Embryonic facial prominence (tissue), 1 donor: ENCODE measurements around the gene HAAO.
"Not testable (repeated sequence)": the region's sequence is repeated elsewhere in the genome, so short reads cannot be mapped to it uniquely, and the experiment has no call there.

Source experiments
- DNase-seq: peaks from one replicate; pipeline ENCODE4 v3.0.0-alpha.2; 2016; ENCODE audit errors: extremely low spot score

HAAO gene

DNA sequence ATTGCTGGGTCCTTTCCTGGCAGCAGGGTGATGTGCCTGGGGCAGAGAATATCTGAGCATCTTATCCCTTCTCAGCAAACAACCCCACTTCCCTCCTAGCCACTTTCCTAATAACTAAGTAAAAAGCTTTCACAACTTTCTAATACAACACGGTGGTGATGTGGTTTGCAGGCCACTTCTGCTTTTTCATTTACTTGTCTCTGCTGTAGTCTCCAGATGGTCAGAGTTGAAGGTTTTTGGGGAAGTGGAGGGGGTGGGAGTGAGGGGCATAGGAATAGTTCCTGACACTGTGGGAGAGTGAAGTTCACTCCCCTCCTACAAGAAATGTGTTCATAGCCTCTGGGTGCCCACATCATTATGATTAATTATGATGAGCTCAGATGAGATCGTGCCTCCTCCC, 40.1 kb downstream of the HAAO start:
- no peak for DNase-seq

DNA sequence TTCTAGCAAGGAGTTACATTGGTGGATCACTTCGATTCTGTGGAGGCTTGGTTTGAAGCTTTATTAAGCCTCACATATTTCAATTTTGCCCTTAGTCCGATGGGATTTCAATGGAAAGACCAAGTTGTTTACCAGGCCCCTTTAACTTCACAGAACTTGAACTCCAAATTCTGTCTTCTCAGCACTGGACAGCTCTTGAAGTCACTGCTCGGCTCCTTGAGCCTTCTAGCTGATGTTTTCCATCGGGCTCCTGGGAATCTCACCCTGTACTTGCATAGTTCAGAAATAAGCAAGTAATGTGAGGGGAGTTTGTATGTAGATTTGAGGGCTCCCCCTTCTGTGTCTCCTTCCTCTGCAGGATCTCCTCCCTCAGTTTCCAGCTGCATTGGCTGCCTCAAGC, 43.5 kb downstream of the HAAO start:
- DNase-seq: no peak

DNA sequence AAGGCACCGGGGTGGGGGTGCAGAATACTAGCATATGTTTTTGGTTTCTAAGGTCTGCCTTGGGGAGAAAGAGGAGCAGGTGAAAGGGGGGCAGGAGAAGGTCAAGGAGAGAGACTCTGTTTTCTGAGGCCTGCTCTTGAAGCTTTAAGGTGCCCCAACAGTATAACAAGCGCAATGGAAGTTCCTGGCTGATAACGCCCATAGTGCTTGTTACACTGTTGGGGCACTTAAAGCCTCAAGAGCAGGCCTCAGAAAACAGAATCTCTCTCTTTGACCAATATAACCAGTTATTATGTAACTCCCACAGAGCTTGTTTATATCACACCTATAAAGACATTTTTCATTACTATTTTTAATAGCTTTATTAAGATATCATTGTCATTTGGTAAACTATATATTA, 45.0 kb downstream of the HAAO start:
- no peak for DNase-seq

DNA sequence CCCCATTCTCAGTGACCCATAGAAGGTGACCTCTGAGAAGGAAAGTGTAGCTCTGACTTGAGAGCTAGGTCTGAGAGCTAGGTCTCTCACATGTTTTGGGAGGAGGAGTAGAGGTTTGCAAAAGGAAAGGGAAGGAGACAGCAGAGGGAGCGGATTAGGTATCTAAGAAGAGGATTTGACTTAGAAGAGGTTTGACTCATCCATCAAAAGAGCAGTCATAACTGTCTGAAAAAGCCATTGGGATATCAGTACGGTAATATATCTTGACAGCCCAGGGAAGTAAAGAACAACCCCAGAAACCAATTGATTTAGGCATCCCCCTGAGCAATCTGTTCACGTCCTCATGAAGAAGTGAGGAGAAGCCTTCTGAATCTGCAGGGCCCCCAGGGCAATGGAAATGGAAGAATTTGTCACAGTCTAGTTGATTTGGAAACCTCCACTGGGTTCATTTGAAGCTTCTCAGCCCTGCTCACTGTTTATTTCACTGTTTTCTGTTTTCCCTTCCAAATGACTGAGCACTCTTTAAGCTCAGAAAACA, 47.8 kb downstream of the HAAO start:
- no peak for DNase-seq

DNA sequence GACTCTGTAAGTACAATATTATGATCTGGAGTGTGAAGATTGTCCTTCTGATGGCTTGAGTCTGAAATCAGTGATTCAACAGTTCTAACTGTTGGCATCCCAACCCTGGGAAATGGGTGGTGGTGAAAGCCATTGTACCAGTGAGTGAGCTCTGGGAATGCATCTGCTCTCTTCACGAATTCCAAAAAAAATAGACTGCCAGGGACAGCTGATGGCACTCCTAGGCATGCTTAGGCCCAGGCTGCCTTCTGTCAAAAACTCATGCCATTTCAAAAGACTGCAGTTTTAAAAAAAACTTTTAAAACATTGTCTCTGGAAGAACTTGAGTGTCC, 48.8 kb downstream of the HAAO start:
- DNase-seq: no peak

DNA sequence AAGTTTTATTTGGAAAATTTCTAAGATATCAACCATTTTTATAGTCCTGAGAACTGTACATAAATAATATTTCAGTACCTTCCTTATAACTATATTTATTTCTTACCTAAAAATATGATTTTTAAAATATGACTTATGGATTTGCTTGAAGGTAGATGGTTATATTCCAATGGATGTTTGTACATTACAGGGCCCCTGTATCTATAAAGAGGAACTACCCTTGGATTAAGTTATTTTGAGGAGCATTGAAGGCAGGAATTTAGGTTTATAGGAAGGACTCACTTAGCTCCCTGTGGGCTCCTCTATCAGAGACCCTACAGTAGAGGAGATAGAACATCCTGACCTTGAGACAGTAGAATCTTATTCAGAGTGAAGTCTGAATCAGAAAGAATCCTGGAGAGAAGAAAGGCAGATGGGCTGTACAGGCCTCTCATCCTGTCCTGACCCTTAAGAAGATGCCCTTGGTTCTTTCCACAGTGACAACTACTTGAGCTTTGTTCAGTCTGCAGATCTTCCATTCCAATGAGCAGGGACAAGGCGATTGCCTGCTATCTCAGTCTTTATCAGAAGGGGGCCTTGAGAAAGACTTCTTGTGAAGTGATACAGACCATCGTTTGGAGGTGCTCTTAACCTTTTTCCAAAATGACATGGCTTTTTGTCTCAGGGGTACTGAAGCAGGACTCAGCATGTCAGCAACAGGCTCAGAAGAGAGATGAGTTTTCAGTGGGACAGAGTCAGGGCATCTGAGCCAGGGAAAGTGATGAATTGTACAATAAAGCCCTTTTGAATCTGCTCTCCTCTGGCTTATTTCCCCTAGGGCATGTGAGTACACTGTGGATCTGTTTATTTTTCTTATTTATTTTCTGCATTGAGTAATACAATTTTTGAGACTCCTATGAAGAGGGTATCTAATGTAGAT, 49.4 kb downstream of the HAAO start:
- no peak for DNase-seq

DNA sequence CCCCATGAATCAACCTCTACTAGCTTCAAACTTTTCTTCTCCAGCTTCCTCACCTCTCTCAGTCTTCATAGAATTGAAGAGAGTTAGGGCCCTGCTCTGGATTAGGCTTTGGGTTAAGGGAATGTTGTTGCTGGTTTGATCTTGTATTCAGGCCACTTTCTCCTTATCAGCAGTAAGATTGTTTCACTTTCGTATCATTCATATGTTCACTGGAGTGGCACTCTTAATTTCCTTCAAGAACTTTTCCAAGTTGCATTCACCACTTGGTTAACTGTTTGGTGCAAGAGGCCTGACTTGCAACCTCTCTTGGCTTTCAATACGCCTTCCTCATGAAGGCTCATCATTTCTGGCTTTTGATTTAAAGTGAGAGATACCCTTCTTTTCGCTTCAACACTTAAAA, 51.2 kb downstream of the HAAO start:
- DNase-seq: no peak

DNA sequence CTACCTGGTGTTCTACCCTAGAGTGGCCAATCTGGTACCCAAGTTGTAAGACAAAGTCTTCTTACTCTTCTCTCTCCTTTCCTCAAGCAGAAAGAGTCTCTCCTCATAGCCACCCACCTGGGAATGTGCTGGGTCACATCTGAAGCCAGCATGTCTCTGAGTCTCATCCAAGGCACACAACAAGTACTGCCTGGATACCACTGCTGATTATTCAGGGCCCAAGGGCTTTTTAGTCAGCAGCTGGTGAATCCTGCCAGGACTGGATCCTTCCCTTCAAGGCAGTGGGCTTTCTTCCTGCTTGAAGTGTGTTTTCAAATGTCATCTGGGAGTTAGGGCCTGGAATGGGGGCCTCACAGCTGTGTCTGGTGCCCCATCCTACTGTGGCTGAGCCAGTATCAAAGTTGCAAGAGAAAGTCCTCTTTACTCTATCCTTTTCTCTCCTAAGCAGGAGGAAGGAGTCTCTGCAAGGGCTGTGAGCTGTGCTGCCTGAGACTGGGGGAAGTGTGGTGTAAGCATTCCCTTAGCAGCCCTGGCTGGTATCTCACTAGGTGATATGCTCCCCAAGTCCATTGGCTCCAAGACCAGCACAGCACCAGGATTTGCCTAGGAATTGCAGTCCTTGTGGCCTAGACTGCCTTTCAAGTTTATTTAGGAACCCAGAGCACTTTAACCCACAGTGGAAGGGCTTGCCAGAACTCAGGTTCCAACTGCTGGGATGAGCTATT, 55.6 kb downstream of the HAAO start:
- no peak for DNase-seq

DNA sequence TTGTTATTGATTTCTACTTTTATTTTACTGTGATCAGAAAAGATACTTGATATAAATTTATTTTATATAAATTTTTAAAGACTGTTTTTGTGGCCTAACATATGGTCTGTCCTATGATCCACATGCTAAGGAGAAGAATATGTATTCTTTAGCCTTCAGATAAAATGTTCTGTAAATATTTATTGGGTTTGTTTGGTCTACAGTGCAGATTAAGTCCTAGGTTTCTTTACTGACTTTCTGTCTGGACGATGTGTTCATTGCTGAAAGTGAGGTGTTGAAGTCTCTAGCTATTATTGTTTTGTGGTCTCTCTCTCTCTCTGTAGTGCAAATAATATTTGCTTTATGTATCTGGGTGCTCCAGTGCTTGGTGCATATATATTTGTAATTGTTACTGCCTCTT, 58.5 kb downstream of the HAAO start:
- no peak for DNase-seq

DNA sequence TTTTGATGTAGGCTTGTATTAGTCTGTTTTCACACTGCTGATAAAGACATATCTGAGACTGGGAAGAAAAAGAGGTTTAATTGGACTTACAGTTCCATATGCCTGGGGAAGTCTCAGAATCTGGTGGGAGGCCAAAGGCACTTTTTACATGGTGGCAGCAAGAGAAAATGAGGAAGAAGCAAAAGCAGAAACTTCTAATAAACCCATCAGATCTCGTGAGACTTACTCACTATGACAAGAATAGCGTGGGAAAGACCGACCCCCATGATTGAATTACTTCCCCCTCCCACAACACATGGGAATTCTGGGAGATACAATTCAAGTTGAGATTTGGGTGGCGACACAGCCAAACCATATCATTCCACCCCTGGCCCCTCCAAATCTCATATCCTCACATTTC, 61.1 kb downstream of the HAAO start:
- not testable (repeated sequence) for DNase-seq

DNA sequence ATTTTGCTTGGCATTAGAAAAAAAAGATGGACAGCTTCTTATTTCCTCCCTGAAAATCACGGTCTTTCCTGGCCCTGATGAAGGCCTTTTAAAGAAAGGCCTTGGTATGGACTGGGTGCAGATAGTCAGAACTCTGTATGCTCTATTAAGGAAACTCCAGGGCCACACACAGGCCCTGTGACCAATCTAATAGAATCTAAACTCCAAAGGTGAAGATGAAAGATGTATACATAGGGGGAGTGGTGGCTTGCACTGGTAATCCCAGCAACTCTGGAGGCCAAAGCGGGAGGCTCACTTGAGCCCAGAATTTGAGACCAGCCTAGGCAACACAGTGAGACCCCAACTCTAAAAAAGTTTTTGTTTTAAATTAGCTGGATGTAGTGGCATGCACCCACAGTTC, 65.7 kb downstream of the HAAO start:
- DNase-seq: no peak

DNA sequence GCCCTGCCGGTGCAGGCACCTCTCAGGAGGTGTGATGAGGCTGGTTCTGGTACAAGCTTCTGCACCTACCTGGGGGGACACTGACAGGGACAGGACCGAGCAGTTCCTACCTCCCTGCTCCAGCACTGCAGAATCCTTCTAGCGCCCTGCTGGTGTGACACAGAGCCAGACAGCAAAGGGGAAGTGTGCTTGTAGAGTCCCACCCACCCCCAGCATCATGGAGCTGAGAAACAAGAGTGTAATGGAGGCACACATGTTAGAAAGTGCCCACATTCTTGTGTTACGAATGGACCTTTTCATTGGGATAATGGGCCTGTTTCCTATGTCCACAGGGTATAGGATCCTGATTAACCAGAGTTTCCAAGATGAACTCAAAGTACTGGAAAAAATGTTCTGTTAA, 66.7 kb downstream of the HAAO start:
- DNase-seq: no peak

DNA sequence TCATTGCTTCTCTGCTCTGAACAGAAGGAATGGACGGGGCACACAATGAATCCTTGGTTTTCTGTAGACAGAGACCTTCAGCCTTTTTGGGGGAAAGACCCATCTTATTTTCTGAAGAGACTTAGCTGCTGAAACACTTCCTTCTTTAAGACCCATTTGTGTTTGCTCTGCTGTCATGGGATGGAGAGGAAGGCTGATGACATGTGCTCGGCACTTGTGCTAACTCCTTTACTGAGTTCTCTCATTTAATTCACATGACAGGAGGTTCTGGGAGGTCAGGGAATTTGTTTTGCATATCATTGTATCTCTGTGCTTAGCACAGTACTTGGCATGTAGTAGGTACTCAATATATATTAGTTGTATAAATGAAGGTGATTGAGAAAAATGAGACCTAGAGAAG, 67.5 kb downstream of the HAAO start:
- DNase-seq: no peak

DNA sequence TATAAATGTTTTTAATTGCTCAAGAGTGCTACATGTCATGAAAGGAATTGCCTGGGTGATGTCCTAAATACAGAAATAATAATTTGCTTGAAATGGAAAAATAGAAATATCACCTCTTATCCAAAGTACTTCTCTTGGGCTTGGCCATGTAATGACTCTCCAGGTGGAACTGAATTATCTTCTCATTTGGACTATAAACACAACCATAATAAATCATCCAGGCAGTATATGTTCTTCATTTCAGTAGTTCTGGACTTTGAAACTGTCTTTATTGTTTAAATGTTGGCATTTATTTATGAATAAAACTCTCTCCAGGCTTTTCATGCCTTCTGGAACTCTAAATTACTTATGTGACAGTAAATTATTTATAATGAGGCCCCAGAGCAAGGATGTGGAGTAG, 68.9 kb downstream of the HAAO start:
- no peak for DNase-seq

DNA sequence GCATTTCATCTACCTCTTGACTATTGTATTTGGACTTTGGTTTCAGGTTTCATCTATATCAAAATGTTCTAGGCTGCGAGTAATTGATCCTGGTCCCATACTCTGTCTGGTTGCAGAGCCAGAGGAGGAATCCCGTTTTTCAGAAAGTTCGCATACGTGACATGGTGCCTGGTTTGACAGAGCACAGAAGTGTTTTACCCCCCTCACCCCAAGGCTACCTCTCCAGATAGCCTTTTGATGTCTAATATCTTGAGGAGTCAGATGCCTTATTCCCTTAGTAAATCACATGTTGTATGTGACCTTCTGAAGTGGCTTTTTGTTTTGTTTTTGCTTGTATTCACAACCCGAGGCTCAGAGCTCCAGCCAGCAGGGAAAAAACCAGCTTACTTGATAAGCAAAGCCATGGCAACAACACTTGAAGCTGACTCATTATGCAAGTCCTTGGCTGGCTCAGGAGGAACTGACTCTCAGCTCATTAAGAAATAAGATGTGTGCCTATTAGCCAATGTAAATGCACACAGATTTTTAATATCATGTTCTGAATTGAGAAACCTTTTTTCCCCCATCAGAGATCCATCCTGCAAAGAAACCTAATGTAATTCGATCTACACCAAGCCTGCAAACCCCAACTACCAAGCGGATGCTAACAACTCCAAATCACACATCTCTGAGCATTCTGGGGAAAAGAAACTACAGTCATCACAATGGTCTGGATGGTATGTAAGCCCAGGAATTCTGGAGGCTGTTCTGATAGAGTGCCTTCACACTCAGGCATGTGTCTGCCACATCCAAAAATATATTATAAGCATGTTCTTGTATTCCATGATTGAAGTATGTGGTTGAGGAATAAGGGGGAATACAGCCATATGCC, 69.8 kb downstream of the HAAO start:
- DNase-seq: no peak

DNA sequence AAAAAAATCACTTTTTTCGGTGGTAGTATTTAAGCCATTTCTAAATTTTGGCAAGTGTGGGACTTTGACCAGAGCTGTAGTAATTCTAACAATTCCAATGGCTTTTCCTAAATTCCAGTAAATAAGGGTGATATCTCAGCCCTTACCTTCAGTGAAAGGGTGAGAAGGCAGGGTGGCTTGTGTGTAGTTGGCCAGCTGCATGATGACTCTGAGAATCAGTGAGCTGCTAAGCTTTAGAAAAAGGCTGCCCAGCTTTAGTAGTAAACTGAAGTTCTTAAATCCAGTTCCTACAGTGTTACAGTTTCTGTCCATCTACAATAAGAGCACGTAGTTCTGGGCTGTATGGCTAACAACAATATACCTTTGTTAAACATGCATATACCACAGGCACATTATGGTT, 70.5 kb downstream of the HAAO start:
- DNase-seq: no peak
